Esophagus muscularis mucosa (tissue), 4 donors: Measurements from ENCODE around the gene PHLDA2. TPM values are rescaled to one million over a fixed set of nuclear protein-coding genes. Genes with fewer than 3 reads are reported as not detected.

Experiments used
- DNase-seq: peaks from one replicate; pipeline ENCODE4 v3.0.0-alpha.2; 2017; ENCODE audit errors: extremely low spot score
- H3K27ac ChIP-seq, 4 donors: fragments of 200-600 bp; sonication (generic); replicated peaks in 1 of 4; 1 replicate in 3 of 4; 2 replicates in 1 of 4; pipeline ENCODE4 v1.5.1; 2016 to 2019; ENCODE audit warnings: mild to moderate bottlenecking in 1 of 4
- H3K27me3 ChIP-seq, 4 donors: fragments of 200-600 bp; sonication (generic); one replicate each; pipeline versions ENCODE4 v1.5.1 to v1.6.0; 2016 to 2019
- H3K36me3 ChIP-seq, 4 donors: fragments of 200-600 bp; sonication (generic); one replicate each; pipeline ENCODE4 v1.5.1; 2016 to 2019
- H3K4me1 ChIP-seq, 4 donors: fragments of 200-600 bp; sonication (generic); one replicate each; pipeline ENCODE4 v1.5.1; 2016 to 2019
- H3K4me3 ChIP-seq, 4 donors: fragments of 200-600 bp; sonication (generic); 1 replicate in 2 of 4; 2 replicates in 2 of 4; pipeline ENCODE4 v1.5.1; 2016 to 2019; ENCODE audit warnings: mild to moderate bottlenecking in 4 of 4, moderate library complexity in 1 of 4
- H3K9me3 ChIP-seq, 4 donors: fragments of 200-600 bp; sonication (generic); 1 replicate in 3 of 4; 2 replicates in 1 of 4; pipeline ENCODE4 v1.5.1; 2016 to 2019
- EP300 ChIP-seq: sonication (generic); formaldehyde crosslinking; IDR thresholded peaks from one replicate; pipeline ENCODE4 v1.6.1; 2017; ENCODE audit warnings: antibody characterized with exemption
- POLR2A ChIP-seq: fragments of 450-650 bp; IDR thresholded peaks from one replicate; pipeline ENCODE4 v1.6.1; 2017; ENCODE audit warnings: antibody characterized with exemption, moderate library complexity, mild to moderate bottlenecking, low read depth
- POLR2AphosphoS5 ChIP-seq, 2 donors: sonication (generic); formaldehyde crosslinking; IDR thresholded peaks; one replicate each; pipeline ENCODE4 v1.6.1; 2017; ENCODE audit warnings: antibody characterized with exemption in 2 of 2
- WGBS: methylation state at CpG from one replicate; pipeline ENCODE4 v1.1.5; 2018; 5-methylcytosine and 5-hydroxymethylcytosine counted together
- intact Hi-C: fragments of 100-400 bp; cut with DNase I; formaldehyde crosslinking; loops from one replicate; pipeline ENCODE4 v1.15.1; 2023
- small RNA-seq, 3 donors: library from RNA; depleted of rRNA; stranded (forward); fragments of <200 nt; gene quantifications; one replicate each; pipeline ENCODE3, GENCODE V24; 2016
- total RNA-seq, 4 donors: library from RNA; depleted of rRNA; stranded (reverse); fragments of >200 nt; gene quantifications; one replicate each; pipeline versions ENCODE4 v1.1.0 to v1.2.1, GENCODE V29; 2016
- TF ChIP-seq, protein P1 (sequence below), 3 experiments: fragments of 200-600 bp in 2 of 3; fragments of 450-650 bp in 1 of 3; sonication (generic) in 2 of 3; IDR thresholded peaks; one replicate each; pipeline ENCODE4 v1.5.1; 2017 to 2019; ENCODE audit warnings: antibody characterized with exemption in 3 of 3, mild to moderate bottlenecking in 2 of 3, moderate library complexity in 1 of 3

PHLDA2 gene
- total RNA-seq, 4 donors from 2014 or later, result 0.83 to 2.3 (median 1.3) TPM

DNA sequence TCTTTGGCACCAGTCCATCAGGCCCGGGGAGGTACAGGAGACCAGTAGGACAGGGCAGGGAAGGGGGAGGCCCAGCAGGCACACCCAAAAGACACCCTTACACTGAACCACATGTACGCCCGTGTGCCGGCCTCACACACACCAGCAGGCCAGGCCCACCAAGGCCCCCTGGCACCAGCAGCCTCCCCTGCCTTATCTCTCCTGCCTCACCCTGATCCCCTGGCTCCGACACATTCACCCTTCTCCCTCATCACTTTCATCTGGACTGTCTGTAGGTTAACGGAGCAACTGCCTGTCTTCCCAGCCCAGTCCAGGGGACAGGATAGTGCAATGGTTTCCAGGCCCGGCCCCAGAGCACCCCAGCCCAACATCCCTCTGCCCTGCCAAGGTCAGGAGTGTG, 48.6 kb downstream of the PHLDA2 start:
- Histone ChIP-seq H3K4me3 (no peak overlapping the region), H3K4me1 (peaks cover 14 to 41% (median 25%) of the 10 kb centered on the region in 4 donors), H3K27me3 (no peaks in the 10 kb centered on the region), H3K27ac (no peak overlapping the region), H3K9me3 (peaks cover 0 to 7% (median 0%) of the 10 kb centered on the region in 4 donors), H3K36me3 (peaks cover 0 to 21% (median 7%) of the 10 kb centered on the region in 4 donors)
- intact Hi-C loops, result loop anchor here (5.0 kb wide), 3 partner anchors 48 to 183 kb away; partner anchors contain the start of gene KCNQ1OT1
- no peak for DNase-seq
- TF ChIP-seq POLR2AphosphoS5 (IDR thresholded peaks at IDR 0.05) (no peak), EP300 (no peak), POLR2A (no peak)
- TF ChIP-seq, protein P1, sequence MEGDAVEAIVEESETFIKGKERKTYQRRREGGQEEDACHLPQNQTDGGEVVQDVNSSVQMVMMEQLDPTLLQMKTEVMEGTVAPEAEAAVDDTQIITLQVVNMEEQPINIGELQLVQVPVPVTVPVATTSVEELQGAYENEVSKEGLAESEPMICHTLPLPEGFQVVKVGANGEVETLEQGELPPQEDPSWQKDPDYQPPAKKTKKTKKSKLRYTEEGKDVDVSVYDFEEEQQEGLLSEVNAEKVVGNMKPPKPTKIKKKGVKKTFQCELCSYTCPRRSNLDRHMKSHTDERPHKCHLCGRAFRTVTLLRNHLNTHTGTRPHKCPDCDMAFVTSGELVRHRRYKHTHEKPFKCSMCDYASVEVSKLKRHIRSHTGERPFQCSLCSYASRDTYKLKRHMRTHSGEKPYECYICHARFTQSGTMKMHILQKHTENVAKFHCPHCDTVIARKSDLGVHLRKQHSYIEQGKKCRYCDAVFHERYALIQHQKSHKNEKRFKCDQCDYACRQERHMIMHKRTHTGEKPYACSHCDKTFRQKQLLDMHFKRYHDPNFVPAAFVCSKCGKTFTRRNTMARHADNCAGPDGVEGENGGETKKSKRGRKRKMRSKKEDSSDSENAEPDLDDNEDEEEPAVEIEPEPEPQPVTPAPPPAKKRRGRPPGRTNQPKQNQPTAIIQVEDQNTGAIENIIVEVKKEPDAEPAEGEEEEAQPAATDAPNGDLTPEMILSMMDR (IDR thresholded peaks at IDR 0.05), result no peak
- 100% methylated on average over 4 of the region's 7 CpGs for WGBS

DNA sequence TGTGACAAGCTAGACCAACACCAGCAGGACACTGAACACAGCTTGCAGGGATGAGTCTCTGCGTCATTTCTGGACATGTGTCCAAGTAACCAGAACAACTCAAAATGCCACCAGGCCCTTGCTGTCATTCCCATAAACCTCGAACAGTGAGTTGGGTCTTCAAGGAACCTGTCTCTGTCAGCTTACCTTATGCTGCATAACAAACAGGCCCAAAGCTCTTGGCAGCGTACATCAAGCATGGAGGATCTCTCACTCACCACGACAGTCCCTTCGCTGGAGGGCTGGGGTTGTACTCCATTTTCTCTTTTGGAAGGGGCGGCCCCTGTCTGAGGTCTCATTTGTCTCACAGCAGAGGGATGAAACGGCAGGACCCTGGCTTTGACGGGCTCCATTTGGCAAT, 50.4 kb downstream of the PHLDA2 start:
- H3K4me3 ChIP-seq, result no peak overlapping the region
- TF ChIP-seq POLR2A (no peak), EP300 (no peak), POLR2AphosphoS5 (IDR thresholded peaks at IDR 0.05) (no peak)
- TF ChIP-seq, protein P1 (IDR thresholded peaks at IDR 0.05), result no peak
- 96% methylated on average over 8 of the region's 8 CpGs for WGBS
- no peak overlapping the region for H3K27ac ChIP-seq
- no peaks in the 10 kb centered on the region for H3K27me3 ChIP-seq
- H3K36me3 ChIP-seq, result peaks cover 0 to 24% (median 7%) of the 10 kb centered on the region in 4 donors
- no peak for DNase-seq
- intact Hi-C loops, result no loop called here
- H3K9me3 ChIP-seq, result peaks cover 0 to 7% (median 2%) of the 10 kb centered on the region in 4 donors
- H3K4me1 ChIP-seq, result peaks cover 10 to 33% (median 25%) of the 10 kb centered on the region in 4 donors

Small RNA genes lying within 50 kb of the gene (small RNA-seq; reads per million reads assigned to genes)
- gene SNORA54, result 12.2 to 22.1 (median 16.1) reads per million in 3 donors

Other genes with a start within 250 kb of the PHLDA2 start
- 1 to 10 TPM in 2 of 4 donors, under 1 TPM in 2; 0.66 to 2.5 (median 1.3) TPM for gene KCNQ1OT1, start 229.4 kb downstream of the PHLDA2 start, total RNA-seq
- 100 to 1,000 TPM; 153 to 349 (median 186) TPM for gene CDKN1C, start 43.6 kb downstream of the PHLDA2 start, total RNA-seq
- gene NAP1L4, start 62.9 kb upstream of the PHLDA2 start, total RNA-seq, result 100 to 1,000 TPM in 3 of 4 donors, 10 to 100 TPM in 1; 90.0 to 148 (median 125) TPM
- gene CARS1, start 128.0 kb upstream of the PHLDA2 start, total RNA-seq, result 10 to 100 TPM; 30.3 to 35.6 (median 34.9) TPM
- 100 to 1,000 TPM in 1 of 4 donors, 10 to 100 TPM in 3; 59.6 to 119 (median 71.7) TPM for gene OSBPL5, start 235.9 kb upstream of the PHLDA2 start, total RNA-seq